HCT116 (cell line): ENCODE results near the gene WDPCP. TPM values are rescaled to one million over a fixed set of nuclear protein-coding genes. Genes with fewer than 3 reads are reported as not detected.

ENCODE experiments used
- ATAC-seq: fragments of 200-7000 bp; cut with Tn5 transposase; 2 replicates; pipeline ENCODE4 v1.9.1; 2020; ENCODE audit warnings: mild to moderate bottlenecking, moderate library complexity
- BruUV-seq: library from RNA; stranded (reverse); fragments of 400-500 nt; replicated peaks from 2 replicates; lab custom pipeline; 2021; lab: Mats Ljungman, UMichigan
- CTCF ChIA-PET: fragments of 300-600 bp; sonication (Branson Sonifier 250); formaldehyde crosslinking; loops from one replicate; lab custom pipeline; 2021; ENCODE audit warnings: antibody characterized with exemption; lab: Charles Lee
- POLR2A ChIA-PET: fragments of 300-600, 350-600 bp; sonication (Branson Sonifier 250); formaldehyde crosslinking; loops from one replicate; lab custom pipeline; 2021; ENCODE audit warnings: antibody characterized with exemption; lab: Charles Lee
- RAD21 ChIA-PET, 2 experiments: fragments of 300-600 bp; sonication (Branson Sonifier 250); formaldehyde crosslinking; loops; one replicate each; lab custom pipeline; 2023; ENCODE audit warnings: low total read pairs in 2 of 2; ENCODE audit not compliant: uncharacterized antibody in 2 of 2, unreplicated experiment in 2 of 2, low non-redundant PET in 1 of 2; lab: Charles Lee
- DNase-seq: peaks from one replicate; pipeline ENCODE4 v3.0.0-alpha.2; 2010; ENCODE audit warnings: low read depth, low spot score
- H2AFZ ChIP-seq: fragments of 200-600 bp; shearing (Covaris generic), sonication (generic); 2 replicates; pipeline ENCODE4 v1.6.1; 2017; ENCODE audit warnings: low read depth, mixed run types, mixed read lengths, antibody characterized with exemption, low read length; ENCODE audit not compliant: poor library complexity, severe bottlenecking
- H3K27ac ChIP-seq: 2 replicates; pipeline ENCODE4 v1.5.1; 2012; ENCODE audit warnings: low read depth, low read length
- H3K27me3 ChIP-seq: fragments of 200-600 bp; sonication (generic); 2 replicates; pipeline ENCODE4 v1.6.1; 2016; ENCODE audit warnings: mixed run types, low read length, mixed read lengths; ENCODE audit not compliant: insufficient read depth
- H3K36me3 ChIP-seq, 2 experiments: fragments of 200-500 bp in 1 of 2; fragments of 200-600 bp in 1 of 2; sonication (Bioruptor generic) in 1 of 2; sonication (generic) in 1 of 2; 2 replicates each; pipeline versions ENCODE4 v1.5.1 to v1.6.1; 2014 to 2016; ENCODE audit warnings: low read length in 2 of 2, inconsistent platforms in 1 of 2, mixed read lengths in 1 of 2, mixed run types in 1 of 2; ENCODE audit not compliant: insufficient read depth in 2 of 2, control insufficient read depth in 1 of 2
- H3K4me1 ChIP-seq, 2 experiments: fragments of 200-600 bp in 1 of 2; sonication (generic) in 1 of 2; 2 replicates each; pipeline versions ENCODE4 v1.5.1 to v1.6.1; 2012 to 2017; ENCODE audit warnings: low read length in 2 of 2, inconsistent platforms in 1 of 2, mild to moderate bottlenecking in 1 of 2, mixed read lengths in 1 of 2, mixed run types in 1 of 2, moderate library complexity in 1 of 2; ENCODE audit not compliant: insufficient read depth in 2 of 2, control insufficient read depth in 1 of 2
- H3K4me2 ChIP-seq: fragments of 200-600 bp; sonication (generic); 2 replicates; pipeline ENCODE4 v1.6.1; 2017; ENCODE audit warnings: mixed run types, low read length, mixed read lengths
- H3K4me3 ChIP-seq, 2 experiments: fragments of 200-600 bp in 1 of 2; sonication (generic) in 1 of 2; replicated peaks in 1 of 2; 2 replicates each; pipeline ENCODE4 v1.5.1; 2011 to 2016; ENCODE audit warnings: low read length in 2 of 2, control low read depth in 1 of 2, low read depth in 1 of 2, mild to moderate bottlenecking in 1 of 2, mixed read lengths in 1 of 2, mixed run types in 1 of 2
- H3K79me2 ChIP-seq: fragments of 200-600 bp; sonication (generic); 2 replicates; pipeline ENCODE4 v1.6.1; 2017; ENCODE audit warnings: mild to moderate bottlenecking, mixed run types, low read length, moderate library complexity, mixed read lengths; ENCODE audit not compliant: insufficient read depth
- H3K9ac ChIP-seq: fragments of 200-600 bp; sonication (generic); 2 replicates; pipeline ENCODE4 v1.6.1; 2016; ENCODE audit warnings: low read length, mixed read lengths
- H3K9me2 ChIP-seq: fragments of 200-600 bp; sonication (generic), shearing (Covaris generic); 2 replicates; pipeline ENCODE4 v1.6.1; 2017; ENCODE audit warnings: mixed run types, mild to moderate bottlenecking, moderate library complexity; ENCODE audit not compliant: insufficient read depth
- H3K9me3 ChIP-seq, 2 experiments: fragments of 200-500 bp in 1 of 2; fragments of 200-600 bp in 1 of 2; sonication (Bioruptor generic) in 1 of 2; sonication (generic) in 1 of 2; 2 replicates each; pipeline ENCODE4 v1.6.1; 2014 to 2017; ENCODE audit warnings: low read length in 2 of 2, mixed read lengths in 2 of 2, inconsistent platforms in 1 of 2, low read depth in 1 of 2, mild to moderate bottlenecking in 1 of 2, mixed run types in 1 of 2, moderate library complexity in 1 of 2; ENCODE audit not compliant: control insufficient read depth in 1 of 2, insufficient read depth in 1 of 2
- H4K20me1 ChIP-seq: fragments of 200-600 bp; sonication (generic), shearing (Covaris generic); 2 replicates; pipeline ENCODE4 v1.6.1; 2017; ENCODE audit warnings: mixed run types, mild to moderate bottlenecking, moderate library complexity; ENCODE audit not compliant: insufficient read depth
- CBX3 ChIP-seq: IDR thresholded peaks from 2 replicates; pipeline ENCODE4 v1.6.1; 2012; ENCODE audit warnings: low read depth
- POLR2A ChIP-seq: IDR thresholded peaks from 2 replicates; pipeline ENCODE4 v1.7.0; 2011; ENCODE audit warnings: borderline replicate concordance; ENCODE audit not compliant: insufficient read depth, insufficient read length; ENCODE audit errors: extremely low read depth
- intact Hi-C: fragments of 100-400 bp; cut with micrococcal nuclease; formaldehyde crosslinking; loops from 2 replicates; pipeline ENCODE4 v1.10.0; 2022
- total RNA-seq: library from RNA; stranded (reverse); gene quantifications from one replicate; pipeline ENCODE4 v1.2.1, GENCODE V29; 2021; ENCODE audit not compliant: unreplicated experiment

The WDPCP gene
- total RNA-seq, 1 experiment from 2014 or later, result 4.1 TPM

DNA sequence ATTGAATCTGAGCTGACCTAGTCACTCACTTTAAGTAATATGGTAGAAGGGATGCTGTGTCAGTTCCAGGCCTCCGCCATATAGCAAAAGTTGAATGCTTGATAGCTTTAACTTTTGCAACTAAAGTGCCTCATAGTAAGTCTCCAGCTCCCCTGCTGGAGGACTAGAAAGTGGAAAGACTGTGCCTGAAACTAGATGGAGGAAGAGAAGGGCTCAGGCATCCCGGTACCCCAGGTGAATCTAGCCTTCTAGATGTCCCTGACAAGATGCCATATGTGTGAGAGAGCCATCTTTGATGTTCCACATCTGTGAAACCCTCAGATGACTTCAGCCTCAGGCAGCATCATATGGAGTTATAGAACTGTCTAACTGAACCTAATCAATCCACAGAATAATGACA lies 516.6 kb downstream of the WDPCP start:
- ChIA-PET CTCF (no interaction called here), RAD21 (no interaction called here), POLR2A (no interaction called here)
- Histone ChIP-seq H3K79me2 (no peaks in the 10 kb centered on the region), H2AFZ (no peak overlapping the region), H3K9ac (no peak overlapping the region), H4K20me1 (no peaks in the 10 kb centered on the region), H3K9me3 (no peaks in the 10 kb centered on the region), H3K36me3 (no peaks in the 10 kb centered on the region), H3K9me2 (no peaks in the 10 kb centered on the region), H3K4me1 (no peaks in the 10 kb centered on the region), H3K27ac (no peak overlapping the region), H3K4me3 (no peak overlapping the region), H3K27me3 (no peaks in the 10 kb centered on the region), H3K4me2 (no peak overlapping the region)
- BruUV-seq, result no TSS peak
- ATAC-seq, result no peak
- no peak for DNase-seq
- no peak for TF ChIP-seq POLR2A
- TF ChIP-seq CBX3, result no peak
- intact Hi-C loops, result loop anchor here (10.0 kb wide), 1 partner anchor 413 kb away; no protein-coding TSS in a partner anchor

Other genes starting within 250 kb of the WDPCP start
- gene MDH1, start 486 bp upstream of the WDPCP start, total RNA-seq, result 192 TPM